AG09309 (cell line): ENCODE data around the gene TEDC2.

Experiments used
- DNase-seq: peaks from one replicate; pipeline ENCODE4 v3.0.0-alpha.2; 2010; ENCODE audit warnings: low read depth
- H3K4me3 ChIP-seq: 2 replicates; pipeline ENCODE4 v1.5.1; 2011; ENCODE audit warnings: mild to moderate bottlenecking, low read depth, low read length, moderate library complexity; ENCODE audit not compliant: control insufficient read depth
- TF ChIP-seq, protein P1 (sequence below): IDR thresholded peaks from 2 replicates; pipeline ENCODE4 v1.5.1; 2011; ENCODE audit warnings: mild to moderate bottlenecking, low read depth, low read length, inconsistent platforms; ENCODE audit not compliant: insufficient read depth, control insufficient read depth; ENCODE audit errors: missing control alignments

TEDC2 gene

DNA sequence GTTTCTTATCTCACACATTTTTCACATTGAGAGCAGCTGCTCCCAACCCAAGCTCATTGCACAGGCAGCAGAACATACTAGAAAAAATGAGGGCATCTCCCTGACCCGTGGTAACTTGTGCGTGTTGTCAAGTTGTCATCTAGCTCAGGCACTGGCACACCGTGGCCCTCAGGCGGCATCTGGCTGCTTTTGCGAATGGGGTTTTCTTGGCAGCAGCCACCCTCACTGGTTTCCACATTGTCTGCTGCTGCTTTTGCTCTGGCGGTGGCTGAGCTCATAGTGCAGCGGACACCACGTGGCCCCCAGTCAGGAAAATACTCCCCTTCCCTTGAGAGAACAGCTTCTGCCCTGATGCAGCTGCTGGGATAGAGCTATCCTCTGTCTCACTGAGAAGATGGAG lies 9.4 kb upstream of the TEDC2 start:
- no peak for DNase-seq
- TF ChIP-seq, protein P1, sequence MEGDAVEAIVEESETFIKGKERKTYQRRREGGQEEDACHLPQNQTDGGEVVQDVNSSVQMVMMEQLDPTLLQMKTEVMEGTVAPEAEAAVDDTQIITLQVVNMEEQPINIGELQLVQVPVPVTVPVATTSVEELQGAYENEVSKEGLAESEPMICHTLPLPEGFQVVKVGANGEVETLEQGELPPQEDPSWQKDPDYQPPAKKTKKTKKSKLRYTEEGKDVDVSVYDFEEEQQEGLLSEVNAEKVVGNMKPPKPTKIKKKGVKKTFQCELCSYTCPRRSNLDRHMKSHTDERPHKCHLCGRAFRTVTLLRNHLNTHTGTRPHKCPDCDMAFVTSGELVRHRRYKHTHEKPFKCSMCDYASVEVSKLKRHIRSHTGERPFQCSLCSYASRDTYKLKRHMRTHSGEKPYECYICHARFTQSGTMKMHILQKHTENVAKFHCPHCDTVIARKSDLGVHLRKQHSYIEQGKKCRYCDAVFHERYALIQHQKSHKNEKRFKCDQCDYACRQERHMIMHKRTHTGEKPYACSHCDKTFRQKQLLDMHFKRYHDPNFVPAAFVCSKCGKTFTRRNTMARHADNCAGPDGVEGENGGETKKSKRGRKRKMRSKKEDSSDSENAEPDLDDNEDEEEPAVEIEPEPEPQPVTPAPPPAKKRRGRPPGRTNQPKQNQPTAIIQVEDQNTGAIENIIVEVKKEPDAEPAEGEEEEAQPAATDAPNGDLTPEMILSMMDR, result no peak
- H3K4me3 ChIP-seq, result no peak overlapping the region

GRCh38 chr16:2450975-2451381 lies 8.9 kb upstream of the TEDC2 start:
- TF ChIP-seq, protein P1, result no peak
- DNase-seq, result no peak
- H3K4me3 ChIP-seq, result no peak overlapping the region

GRCh38 chr16:2451851-2452320 lies 8.0 kb upstream of the TEDC2 start:
- TF ChIP-seq, protein P1, result no peak
- no peak for DNase-seq

DNA sequence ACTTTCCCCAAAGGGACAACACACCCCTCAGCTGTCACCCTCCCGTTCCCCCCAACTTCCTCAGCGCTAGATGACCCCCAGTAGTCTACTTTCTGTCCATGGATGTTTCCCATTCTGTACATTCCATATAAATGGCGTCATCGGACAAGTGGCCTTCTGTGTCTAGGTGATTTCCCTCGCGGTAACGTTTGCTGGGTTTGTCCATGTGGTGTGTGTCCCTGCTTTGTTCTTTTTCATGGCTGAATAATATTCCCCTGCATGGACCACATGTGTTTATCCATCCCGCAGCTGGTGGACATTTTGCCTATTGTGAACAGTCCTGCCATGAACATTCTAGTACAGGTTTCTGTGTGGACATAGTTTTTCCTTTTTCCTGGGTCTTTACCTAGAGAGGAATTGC lies 7.3 kb upstream of the TEDC2 start:
- H3K4me3 ChIP-seq, result no peak overlapping the region
- no peak for DNase-seq
- TF ChIP-seq, protein P1, result no peak

More at GRCh38 chr16:2451851-2452320, 8.0 kb upstream of the TEDC2 start:
- no peak overlapping the region for H3K4me3 ChIP-seq

DNA sequence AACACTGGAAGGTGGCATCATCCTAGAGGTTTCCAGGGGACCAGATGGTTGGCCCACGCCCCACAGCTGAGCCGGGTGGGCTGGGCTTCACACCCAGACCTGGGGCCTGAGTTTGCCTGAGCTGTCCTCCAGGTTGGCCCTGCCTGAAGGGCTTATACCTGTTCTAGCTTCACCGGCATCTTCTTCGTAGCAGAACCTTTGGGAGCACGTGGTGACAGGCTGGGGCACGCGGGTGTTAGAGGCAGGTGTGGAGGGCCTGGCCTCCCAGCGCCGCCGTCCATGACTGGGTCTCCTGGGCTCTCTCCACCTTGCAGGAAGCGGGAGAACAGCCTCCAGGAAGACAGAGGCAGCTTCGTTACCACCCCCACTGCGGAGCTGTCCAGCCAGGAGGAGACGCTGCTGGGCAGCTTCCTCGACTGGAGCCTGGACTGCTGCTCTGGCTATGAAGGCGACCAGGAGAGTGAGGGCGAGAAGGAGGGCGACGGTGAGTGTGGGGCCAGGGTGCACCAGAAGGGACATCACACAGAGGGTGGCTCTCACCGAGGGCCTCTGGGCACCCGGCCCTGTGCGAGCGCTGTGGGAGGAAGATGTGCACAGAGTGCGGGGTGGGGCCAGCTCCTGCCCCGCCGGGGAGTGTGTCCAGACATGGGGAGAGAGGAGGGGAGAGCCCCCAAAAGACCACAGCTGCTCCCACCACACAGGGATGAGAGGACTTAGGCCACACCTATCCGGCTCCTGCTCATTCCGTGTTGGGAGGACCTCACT lies 4.6 kb upstream of the TEDC2 start:
- TF ChIP-seq, protein P1, result no peak
- DNase-seq, result no peak
- no peak overlapping the region for H3K4me3 ChIP-seq

GRCh38 chr16:2456551-2457153 lies 3.3 kb upstream of the TEDC2 start:
- no peak for DNase-seq
- TF ChIP-seq, protein P1, result no peak
- no peak overlapping the region for H3K4me3 ChIP-seq
